Common myeloid progenitor, CD34-positive (primary cell): ENCODE data around the gene ACER2.
"Not testable (repeated sequence)": the region's sequence is repeated elsewhere in the genome, so short reads cannot be mapped to it uniquely, and the experiment has no call there.

ENCODE experiments used
- CTCF ChIA-PET: fragments of 350-600 bp; sonication (Branson Sonifier 250); formaldehyde crosslinking; loops from one replicate; lab custom pipeline; 2021; ENCODE audit warnings: antibody characterized with exemption; lab: Charles Lee
- POLR2A ChIA-PET: fragments of 350-600 bp; sonication (Branson Sonifier 250); formaldehyde crosslinking; loops from one replicate; lab custom pipeline; 2021; ENCODE audit warnings: antibody characterized with exemption; lab: Charles Lee
- DNase-seq, 3 donors: peaks; one replicate each; pipeline versions ENCODE4 v3.0.0 to v3.0.0-alpha.2; 2013
- H3K27ac ChIP-seq, 2 experiments: 1 replicate in 1 of 2; 2 replicates in 1 of 2; pipeline ENCODE4 v1.7.0; 2013; ENCODE audit warnings: inconsistent platforms in 2 of 2, low read length in 2 of 2, mild to moderate bottlenecking in 2 of 2, low read depth in 1 of 2, moderate library complexity in 1 of 2; ENCODE audit not compliant: severe bottlenecking in 2 of 2, insufficient read depth in 1 of 2, poor library complexity in 1 of 2
- H3K27me3 ChIP-seq, 5 experiments: replicated peaks in 2 of 5; 1 replicate in 3 of 5; 2 replicates in 2 of 5; pipeline versions ENCODE4 v1.6.1 to v1.7.0; 2013; ENCODE audit warnings: low read length in 4 of 5, mild to moderate bottlenecking in 2 of 5, moderate library complexity in 2 of 5, inconsistent platforms in 1 of 5; ENCODE audit not compliant: insufficient read depth in 5 of 5, control insufficient read depth in 4 of 5
- H3K36me3 ChIP-seq, 4 experiments: 1 replicate in 2 of 4; 2 replicates in 2 of 4; pipeline versions ENCODE4 v1.6.1 to v1.7.0; 2013; ENCODE audit warnings: low read length in 3 of 4, control low read depth in 1 of 4, mild to moderate bottlenecking in 1 of 4; ENCODE audit not compliant: control insufficient read depth in 4 of 4, insufficient read depth in 4 of 4
- H3K4me1 ChIP-seq, 4 experiments: 1 replicate in 3 of 4; 2 replicates in 1 of 4; pipeline versions ENCODE4 v1.6.1 to v1.7.1; 2013; ENCODE audit warnings: low read length in 3 of 4, mild to moderate bottlenecking in 3 of 4, control low read depth in 1 of 4, inconsistent platforms in 1 of 4, moderate library complexity in 1 of 4; ENCODE audit not compliant: control insufficient read depth in 4 of 4, insufficient read depth in 4 of 4; ENCODE audit errors: control extremely low read depth in 1 of 4
- H3K4me3 ChIP-seq, 7 experiments: 1 replicate in 4 of 7; 2 replicates in 3 of 7; pipeline versions ENCODE4 v1.5.1 to v1.7.0; 2013; ENCODE audit warnings: mild to moderate bottlenecking in 7 of 7, low read length in 6 of 7, moderate library complexity in 6 of 7, inconsistent platforms in 2 of 7, low read depth in 2 of 7, control low read depth in 1 of 7; ENCODE audit not compliant: insufficient read depth in 4 of 7, control insufficient read depth in 1 of 7; ENCODE audit errors: extremely low read depth in 1 of 7
- H3K9me3 ChIP-seq, 5 experiments: 1 replicate in 4 of 5; 2 replicates in 1 of 5; pipeline versions ENCODE4 v1.6.1 to v1.7.1; 2013; ENCODE audit warnings: low read length in 4 of 5, mild to moderate bottlenecking in 2 of 5, inconsistent platforms in 1 of 5, low read depth in 1 of 5, moderate library complexity in 1 of 5; ENCODE audit not compliant: control insufficient read depth in 4 of 5, insufficient read depth in 2 of 5; ENCODE audit errors: control extremely low read depth in 1 of 5
- WGBS: methylation state at CpG from one replicate; pipeline ENCODE4 v1.1.5; 2013; ENCODE audit not compliant: insufficient coverage; 5-methylcytosine and 5-hydroxymethylcytosine counted together

Gene ACER2

DNA sequence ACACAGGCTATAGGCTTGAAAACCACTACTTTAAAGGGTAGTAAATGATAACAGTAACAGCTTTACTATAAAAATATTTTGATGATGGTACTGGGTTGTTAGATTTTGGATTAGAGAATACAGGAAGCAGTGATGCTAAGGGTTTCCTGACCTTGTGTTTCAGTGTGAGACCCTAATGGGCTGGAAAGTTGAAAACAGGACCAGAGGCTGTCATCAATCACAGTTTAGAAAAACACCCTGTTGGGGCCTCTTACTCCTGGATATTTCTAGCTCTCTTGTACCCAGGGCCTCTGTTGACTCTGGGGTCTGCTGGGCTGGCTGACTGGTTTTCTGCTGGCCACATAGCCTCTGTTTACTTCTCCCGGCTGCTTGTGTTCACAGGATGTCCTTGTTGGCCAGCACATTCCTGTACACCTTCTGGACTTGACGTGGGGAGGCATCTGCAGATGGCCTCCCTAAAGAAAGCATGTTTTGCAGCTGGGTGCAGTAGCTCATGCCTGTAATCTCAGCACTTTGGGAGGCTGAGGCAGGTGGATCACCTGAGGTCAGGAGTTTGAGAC, 21.5 kb downstream of the ACER2 start:
- POLR2A ChIA-PET: no interaction called here
- DNase-seq: no peak
- 86% methylated on average over 1 of the region's 2 CpGs for WGBS
- H3K4me1 ChIP-seq: peaks cover 0 to 4% (median 0%) of the 10 kb centered on the region in 4 experiments
- H3K4me3 ChIP-seq: no peak overlapping the region
- no peaks in the 10 kb centered on the region for H3K9me3 ChIP-seq
- H3K27me3 ChIP-seq: no peaks in the 10 kb centered on the region
- CTCF ChIA-PET: no interaction called here
- peaks cover 0 to 8% (median 0%) of the 10 kb centered on the region in 4 experiments for H3K36me3 ChIP-seq
- H3K27ac ChIP-seq: no peak overlapping the region

DNA sequence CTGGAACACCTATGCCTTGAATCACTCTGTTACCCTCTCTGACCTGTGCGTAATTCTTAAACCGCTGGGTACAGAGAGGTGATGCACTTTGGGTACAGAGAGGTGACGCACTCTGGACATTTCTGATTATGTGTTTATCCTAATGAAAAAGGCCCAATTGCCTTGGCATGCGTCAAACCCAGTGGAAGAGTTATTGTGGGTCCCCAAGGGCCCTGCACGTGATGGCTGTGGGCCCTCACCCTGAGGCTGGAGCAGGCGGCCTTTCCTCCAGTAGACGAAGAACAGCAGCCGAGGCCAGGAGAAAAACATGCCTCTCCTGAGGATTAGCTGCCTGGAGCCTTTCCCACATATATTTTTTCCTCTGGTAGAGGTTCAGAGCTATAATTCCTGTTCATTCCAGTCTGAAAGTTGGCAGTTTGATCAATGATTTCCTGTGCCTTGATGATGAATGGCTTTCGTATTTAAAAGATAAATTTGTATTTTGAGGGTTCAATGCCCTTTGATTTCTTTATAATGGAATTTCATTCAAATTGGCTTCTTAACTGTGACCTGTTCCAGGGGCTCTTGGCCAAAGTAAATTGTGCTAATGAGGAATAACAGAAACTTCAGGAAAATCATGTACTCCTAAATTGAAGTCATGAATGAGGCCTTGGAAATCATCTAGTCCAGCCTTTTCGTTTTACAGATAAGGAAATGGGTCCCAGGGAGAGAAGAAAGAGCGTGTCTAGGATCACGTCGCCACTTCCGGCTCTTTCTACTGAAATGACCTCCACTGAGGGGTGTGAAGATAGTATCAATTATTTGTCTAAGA, 22.8 kb downstream of the ACER2 start:
- no peaks in the 10 kb centered on the region for H3K9me3 ChIP-seq
- H3K4me1 ChIP-seq: peaks cover 0 to 4% (median 0%) of the 10 kb centered on the region in 4 experiments
- WGBS: 97% methylated on average over 13 of the region's 14 CpGs
- peaks cover 0 to 4% (median 0%) of the 10 kb centered on the region in 4 experiments for H3K36me3 ChIP-seq
- H3K27me3 ChIP-seq: no peaks in the 10 kb centered on the region
- no peak for DNase-seq
- ChIA-PET CTCF (no interaction called here), POLR2A (no interaction called here)
- no peak overlapping the region for H3K27ac ChIP-seq
- H3K4me3 ChIP-seq: no peak overlapping the region

DNA sequence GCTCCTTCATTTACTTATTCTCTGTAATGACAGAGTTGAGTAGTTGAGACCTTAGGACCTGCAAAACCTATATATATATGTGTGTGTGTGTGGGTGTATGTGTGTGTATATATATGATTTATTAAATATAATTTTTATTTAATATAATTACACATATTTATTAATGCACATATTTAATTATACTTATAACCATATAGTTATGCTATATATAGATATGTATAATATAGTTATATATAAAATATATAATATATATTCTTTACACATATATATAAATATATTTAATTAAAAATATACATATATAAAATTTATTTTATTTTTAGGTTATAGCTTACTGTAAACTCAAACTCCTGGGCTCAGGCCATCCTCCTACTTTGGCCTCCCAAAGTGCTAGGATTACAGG, 23.7 kb downstream of the ACER2 start:
- H3K4me1 ChIP-seq: peaks cover 0 to 4% (median 0%) of the 10 kb centered on the region in 4 experiments
- no peak overlapping the region for H3K4me3 ChIP-seq
- H3K9me3 ChIP-seq: no peaks in the 10 kb centered on the region
- H3K36me3 ChIP-seq: peaks cover 0 to 4% (median 0%) of the 10 kb centered on the region in 4 experiments
- CTCF ChIA-PET: no interaction called here
- DNase-seq: no peak
- no peaks in the 10 kb centered on the region for H3K27me3 ChIP-seq
- POLR2A ChIA-PET: no interaction called here
- no peak overlapping the region for H3K27ac ChIP-seq

DNA sequence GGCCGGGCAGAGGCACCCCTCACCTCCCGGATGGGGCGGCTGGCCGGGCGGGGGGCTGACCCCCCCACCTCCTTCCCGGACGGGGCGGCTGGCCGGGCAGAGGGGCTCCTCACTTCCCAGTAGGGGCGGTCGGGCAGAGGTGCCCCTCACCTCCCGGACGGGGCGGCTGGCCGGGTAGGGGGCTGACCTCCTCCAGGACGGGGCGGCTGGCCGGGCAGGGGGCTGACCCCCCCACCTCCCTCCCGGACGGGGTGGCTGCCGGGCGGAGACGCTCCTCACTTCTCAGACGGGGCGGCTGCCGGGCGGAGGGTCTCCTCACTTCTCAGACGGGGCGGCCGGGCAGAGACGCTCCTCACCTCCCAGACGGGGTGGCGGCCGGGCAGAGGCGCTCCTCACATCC, 24.9 kb downstream of the ACER2 start:
- H3K27ac ChIP-seq, H3K4me3 ChIP-seq, H3K4me1 ChIP-seq, H3K36me3 ChIP-seq, POLR2A ChIA-PET, CTCF ChIA-PET, H3K27me3 ChIP-seq, DNase-seq, H3K9me3 ChIP-seq: not testable (repeated sequence)
- WGBS: 100% methylated on average over 4 of the region's 35 CpGs

DNA sequence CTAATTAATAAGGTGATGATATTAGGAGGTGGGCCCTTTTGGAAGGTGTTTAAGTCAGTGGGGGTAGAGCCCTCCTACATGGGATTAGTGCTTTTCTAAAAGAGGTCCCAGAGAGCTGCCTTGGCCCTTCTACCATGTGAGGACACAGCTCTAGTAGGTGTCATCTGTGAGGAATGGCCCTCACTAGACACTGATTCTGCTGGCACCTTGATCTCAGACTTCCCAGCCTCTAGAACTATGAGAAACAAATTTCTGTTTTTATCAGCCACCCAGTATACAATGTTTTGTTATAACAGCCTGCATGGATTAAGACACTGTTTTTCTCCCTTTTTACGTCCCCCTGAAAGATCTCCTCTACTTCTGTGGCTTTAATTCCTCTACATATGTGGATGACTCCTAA, 31.6 kb downstream of the ACER2 start:
- Histone ChIP-seq H3K36me3 (peaks cover 1 to 7% (median 3%) of the 10 kb centered on the region in 4 experiments), H3K27me3 (no peaks in the 10 kb centered on the region), H3K4me1 (peaks cover 4 to 11% (median 6%) of the 10 kb centered on the region in 4 experiments), H3K9me3 (no peaks in the 10 kb centered on the region), H3K27ac (no peak overlapping the region), H3K4me3 (no peak overlapping the region)
- ChIA-PET POLR2A (no interaction called here), CTCF (interaction anchor here (1.5 kb wide), 1 partner anchor 21 kb away, joined by 4 read pairs; no protein-coding TSS in a partner anchor)
- WGBS: 100% methylated on average over 1 of the region's 1 CpG
- no peak for DNase-seq

DNA sequence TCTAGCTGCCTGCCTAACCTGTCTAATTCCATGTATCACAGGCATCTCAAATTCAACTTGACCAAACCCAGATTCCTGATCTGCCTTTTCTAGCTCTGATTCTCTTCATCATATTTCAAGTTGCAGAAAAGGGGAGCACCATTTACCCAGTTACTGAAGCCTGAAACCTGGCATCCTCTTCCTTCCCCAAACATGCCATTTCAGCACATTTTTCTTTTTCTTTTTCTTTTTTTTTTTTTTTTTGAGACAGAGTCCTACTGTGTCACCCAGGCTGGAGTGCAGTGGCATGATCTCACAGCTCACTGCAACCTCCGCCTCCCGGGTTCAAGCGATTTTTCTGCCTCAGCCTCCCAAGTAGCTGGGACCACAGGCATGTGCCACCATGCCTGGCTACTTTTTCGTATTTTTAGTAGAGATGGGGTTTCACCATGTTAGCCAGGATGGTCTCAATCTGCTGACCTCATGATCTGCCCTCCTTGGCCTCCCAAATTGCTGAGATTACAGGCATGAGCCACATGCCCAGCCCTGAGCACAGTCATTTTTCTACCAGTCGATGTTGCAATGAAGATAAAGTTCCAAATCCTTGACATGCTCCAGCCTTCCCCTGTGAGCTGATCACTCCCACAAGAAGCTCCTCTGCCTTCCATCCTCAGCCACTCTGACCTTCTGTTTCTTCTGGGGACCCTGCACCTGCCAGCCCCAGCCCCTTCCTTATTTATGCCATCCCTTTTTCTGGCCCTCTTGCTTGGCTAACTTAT, 32.2 kb downstream of the ACER2 start:
- 95% methylated on average over 4 of the region's 5 CpGs for WGBS
- Histone ChIP-seq H3K9me3 (no peaks in the 10 kb centered on the region), H3K36me3 (peaks cover 2 to 7% (median 3%) of the 10 kb centered on the region in 4 experiments), H3K27ac (peak overlapping the region; percentile 58 to 75), H3K4me3 (peak overlapping the region in 5 of 7 experiments; percentile 45 to 80 (median 58)), H3K4me1 (peaks cover 4 to 11% (median 6%) of the 10 kb centered on the region in 4 experiments), H3K27me3 (no peaks in the 10 kb centered on the region)
- ChIA-PET CTCF (interaction anchor here (0.8 to 1.8 kb wide), 4 partner anchors 16 to 24 kb away, joined by 3 to 5 read pairs (median 4); no protein-coding TSS in a partner anchor), POLR2A (interaction anchor here (0.6 kb wide), 1 partner anchor 61 kb away, joined by 4 read pairs; the partner anchor contains the start of gene RPS6)
- DNase-seq: no peak
